Limb (tissue), 2 donors: ENCODE measurements around the gene LPA.

ENCODE experiments used
- DNase-seq, 2 donors: peaks; one replicate each; pipeline ENCODE4 v3.0.0-alpha.2; 2016; ENCODE audit errors: extremely low spot score in 2 of 2

Gene LPA

GRCh38 chr6:160520043-160520904 lies 143.8 kb downstream of the LPA start:
- peak; percentile 71 to 92 for DNase-seq

GRCh38 chr6:160519603-160520042 lies 144.5 kb downstream of the LPA start:
- no peak for DNase-seq

- DNase-seq = no peak
These were observed 144.9 kb downstream of the LPA start for GRCh38 chr6:160519133-160519532.

GRCh38 chr6:160513836-160514235 lies 150.2 kb downstream of the LPA start:
- DNase-seq = no peak

GRCh38 chr6:160510976-160511617 lies 153.0 kb downstream of the LPA start:
- DNase-seq = no peak

- DNase-seq = no peak
These were observed 153.9 kb downstream of the LPA start for GRCh38 chr6:160510199-160510598.

- DNase-seq = no peak
These were observed 154.5 kb downstream of the LPA start for GRCh38 chr6:160509610-160510009.

GRCh38 chr6:160508599-160508998 lies 155.5 kb downstream of the LPA start:
- no peak for DNase-seq

GRCh38 chr6:160507420-160507819 lies 156.7 kb downstream of the LPA start:
- DNase-seq = no peak

- no peak for DNase-seq
These were observed 158.1 kb downstream of the LPA start for GRCh38 chr6:160505970-160506369.

GRCh38 chr6:160500639-160501038 lies 163.4 kb downstream of the LPA start:
- no peak for DNase-seq

- no peak for DNase-seq
These were observed 169.5 kb downstream of the LPA start for GRCh38 chr6:160494576-160494975.

- DNase-seq = no peak
These were observed 175.0 kb downstream of the LPA start for GRCh38 chr6:160489091-160489490.

- DNase-seq = no peak
These were observed 177.0 kb downstream of the LPA start for GRCh38 chr6:160487116-160487515.
